GM21576 (cell line): Measurements from ENCODE around the gene FBLN5.
"Not testable (repeated sequence)": the region's sequence is repeated elsewhere in the genome, so short reads cannot be mapped to it uniquely, and the experiment has no call there.

Experiments
- ATAC-seq: cut with Tn5 transposase; IDR thresholded peaks from one replicate; pipeline ENCODE4 v1.9.1; 2021; ENCODE audit warnings: mild to moderate bottlenecking, moderate library complexity; ENCODE audit not compliant: unreplicated experiment

FBLN5 gene

DNA sequence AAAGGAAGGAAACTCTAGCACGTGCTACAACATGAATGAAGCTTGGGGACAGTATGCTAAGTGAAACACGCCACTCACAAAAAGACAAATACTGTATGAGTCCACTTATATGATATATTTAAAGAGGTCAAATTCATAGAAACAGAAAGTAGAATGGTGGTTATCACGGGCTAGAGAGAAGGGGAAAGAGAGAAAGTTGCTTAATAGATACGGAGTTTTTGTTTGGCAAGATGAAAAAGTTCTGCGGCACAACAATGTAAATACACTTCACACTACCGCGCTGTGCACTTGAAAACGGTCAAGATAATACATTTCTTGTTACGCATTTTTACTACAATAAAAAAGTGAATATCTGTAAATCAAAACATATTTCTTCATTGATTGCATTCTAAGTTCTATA, 37.3 kb downstream of the FBLN5 start:
- ATAC-seq: no peak

DNA sequence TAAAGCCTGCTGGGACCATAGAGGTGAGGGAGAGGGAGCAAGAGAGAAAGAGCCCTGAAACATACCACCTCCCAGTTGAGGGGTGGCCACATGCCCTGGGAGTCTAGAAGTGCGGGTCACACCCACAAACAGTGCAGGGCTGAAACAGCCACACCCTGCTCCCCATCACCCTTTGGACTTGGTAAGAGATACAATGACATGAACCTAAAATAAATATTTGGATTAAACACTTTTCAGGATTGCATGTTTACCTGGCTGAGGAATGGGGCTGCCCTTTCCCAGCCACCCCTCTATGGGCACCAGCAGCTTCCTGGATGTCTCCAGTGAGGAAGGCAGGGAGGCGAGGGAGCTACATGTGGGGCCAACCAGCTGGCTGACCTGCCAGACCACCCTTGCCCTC, 41.1 kb downstream of the FBLN5 start:
- no peak for ATAC-seq

DNA sequence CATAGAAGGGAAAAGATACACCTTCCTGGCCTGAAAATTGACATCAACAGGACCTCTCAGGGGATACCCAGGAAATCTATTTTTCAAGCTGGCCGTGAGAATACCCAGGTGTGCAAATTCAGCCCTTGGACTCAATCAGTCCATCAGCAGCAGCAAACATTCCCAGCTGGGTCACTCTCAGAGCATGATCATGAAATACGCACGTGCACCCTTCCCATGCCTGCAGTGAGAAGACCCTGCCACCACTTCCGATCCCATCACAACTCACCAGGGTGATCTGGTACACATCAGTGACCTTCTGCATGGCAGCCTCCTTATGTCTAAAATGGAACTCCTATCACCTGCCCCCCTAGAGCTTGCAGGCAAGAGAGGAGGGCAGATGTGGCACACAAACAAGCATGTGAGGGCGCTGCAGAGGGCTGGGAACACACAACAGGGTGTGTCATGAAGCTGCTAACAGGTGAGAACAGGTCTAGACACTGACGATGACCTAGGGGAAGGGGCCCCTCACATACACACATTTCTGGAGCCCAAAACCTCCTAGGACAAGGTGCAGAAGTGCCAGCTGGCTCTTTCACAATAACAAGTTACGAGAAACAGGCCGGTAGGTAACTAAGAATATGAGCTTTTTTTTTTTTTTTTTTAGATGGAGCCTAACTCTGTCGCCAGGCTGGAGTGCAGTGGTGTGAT, 42.4 kb downstream of the FBLN5 start:
- ATAC-seq: no peak

DNA sequence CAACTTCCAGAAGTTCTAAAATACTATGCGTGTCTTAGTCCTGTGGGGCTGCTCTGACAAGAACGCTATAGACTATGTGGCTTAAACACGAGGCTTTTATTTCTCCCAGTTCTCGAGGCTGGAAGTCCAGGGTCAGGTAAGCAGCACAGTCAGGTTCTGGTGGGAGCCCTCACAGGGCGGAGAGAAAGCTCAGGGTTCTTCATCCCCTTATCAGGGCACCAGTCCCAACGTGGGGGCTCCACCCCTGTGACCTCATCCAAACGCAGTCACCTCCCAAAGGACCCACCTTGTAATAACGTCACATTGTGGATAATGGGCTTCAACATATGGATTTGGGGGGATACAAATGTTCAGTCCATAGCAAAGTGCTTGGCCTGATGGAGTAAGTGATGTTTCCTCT, 43.0 kb downstream of the FBLN5 start:
- ATAC-seq: no peak

DNA sequence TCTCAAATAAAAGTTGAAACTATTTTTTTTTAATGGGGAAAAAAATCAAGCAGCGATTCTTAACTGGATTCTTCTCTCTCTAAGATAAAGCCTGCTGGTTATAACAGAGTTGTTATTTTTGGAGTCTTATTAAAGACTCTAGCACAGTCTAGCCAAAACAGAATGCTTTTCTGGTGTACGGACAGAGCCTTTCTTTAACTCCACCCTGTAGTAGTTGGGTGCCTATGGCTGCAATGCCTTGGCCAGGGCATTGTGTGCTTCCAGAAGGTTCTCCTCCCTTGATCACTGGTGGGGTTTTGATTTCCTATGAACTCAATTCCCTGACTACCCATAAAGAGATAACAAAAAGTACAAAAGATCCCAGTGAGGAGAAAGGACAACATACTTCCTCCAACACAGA, 44.4 kb downstream of the FBLN5 start:
- ATAC-seq: no peak

DNA sequence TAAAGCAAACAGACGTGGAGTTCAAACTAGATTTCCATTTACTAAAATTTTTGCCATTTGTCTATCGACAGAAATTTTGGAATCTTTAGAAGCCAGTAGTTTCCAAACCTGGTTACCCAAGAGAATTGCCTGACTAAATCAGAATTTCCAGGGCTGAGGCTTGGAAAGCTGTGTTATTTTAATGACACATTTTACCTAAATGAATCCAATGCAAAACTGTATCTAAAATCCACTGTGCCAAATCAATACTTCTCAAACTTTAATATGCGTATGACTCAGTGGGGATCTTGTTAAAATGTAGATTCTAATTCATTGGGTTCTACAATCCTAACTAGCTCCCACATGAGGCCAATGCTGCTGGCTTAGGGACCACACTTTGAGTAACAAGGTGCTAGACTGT, 45.2 kb downstream of the FBLN5 start:
- no peak for ATAC-seq

DNA sequence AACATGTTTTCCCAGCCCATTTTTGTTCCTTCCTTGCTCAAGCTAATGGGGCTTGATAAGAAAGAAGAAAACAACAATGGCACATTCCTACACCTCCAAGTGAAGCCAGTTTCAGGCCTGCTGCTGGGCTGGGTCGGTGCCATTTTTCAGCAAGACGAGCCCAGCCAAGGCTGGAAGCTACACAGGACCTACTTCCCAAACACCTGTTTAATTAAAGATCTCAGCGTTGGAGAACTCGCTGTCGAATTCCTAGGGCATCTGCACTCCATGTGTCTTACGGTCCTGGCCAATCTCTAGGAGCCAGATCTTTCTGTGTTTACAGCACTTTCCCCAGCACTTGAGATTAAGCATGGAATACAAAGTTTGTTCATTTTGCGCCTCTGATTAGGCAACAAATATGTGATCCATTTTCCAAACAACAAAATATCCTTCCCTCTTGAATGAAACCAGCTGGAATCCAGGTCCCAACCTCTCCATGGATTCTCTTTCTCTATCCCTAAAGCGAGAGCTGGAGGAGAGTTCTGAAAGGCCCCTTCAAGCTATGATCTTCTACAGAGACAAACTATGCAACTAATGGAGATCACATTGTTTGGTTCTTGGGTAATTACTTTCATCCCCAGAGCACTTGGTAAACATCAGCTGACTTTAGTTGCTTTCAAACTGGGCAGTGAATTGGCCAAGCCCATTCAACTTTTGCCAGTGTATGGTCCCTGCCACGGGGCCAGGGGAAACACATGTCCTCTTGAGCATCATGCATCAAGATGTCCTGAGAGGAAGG, 45.9 kb downstream of the FBLN5 start:
- no peak for ATAC-seq

DNA sequence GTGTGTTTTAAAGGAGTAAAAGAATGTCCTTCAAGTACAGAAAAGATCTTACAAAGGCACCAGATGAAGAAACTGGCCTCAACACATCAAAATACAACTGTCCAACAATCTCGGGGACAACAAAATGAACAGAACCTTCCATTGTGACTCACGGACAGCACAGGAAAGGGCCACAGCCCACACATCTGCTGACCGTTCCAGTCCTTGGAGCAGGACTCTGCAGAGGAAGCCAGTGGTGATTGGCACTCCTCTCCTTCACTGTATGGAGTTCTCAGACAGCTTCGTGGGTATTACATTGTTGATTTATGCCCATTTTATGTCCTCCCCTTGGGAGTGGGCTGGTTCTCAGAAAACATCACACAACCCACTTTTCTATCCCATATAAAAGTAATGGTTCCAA, 47.7 kb downstream of the FBLN5 start:
- ATAC-seq: no peak

DNA sequence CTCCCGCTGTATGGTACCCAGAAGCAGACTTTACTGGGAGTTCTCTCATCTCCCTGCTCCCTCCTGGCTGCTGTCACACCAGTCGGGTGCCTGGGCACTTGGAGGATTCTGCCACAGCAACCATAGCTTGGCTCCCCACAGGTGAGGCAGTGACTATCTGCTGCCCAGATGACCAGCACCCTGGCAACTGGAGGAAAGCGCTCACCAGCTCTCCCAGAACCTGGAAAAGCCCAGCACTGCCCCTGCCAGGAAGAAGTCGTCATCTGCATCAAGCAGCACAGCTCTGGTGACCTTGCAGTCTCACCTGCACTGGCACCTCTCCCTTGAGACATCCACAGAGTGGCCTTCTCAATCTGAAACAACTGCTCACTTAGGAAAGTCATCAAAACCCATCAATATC, 48.3 kb downstream of the FBLN5 start:
- ATAC-seq: no peak

DNA sequence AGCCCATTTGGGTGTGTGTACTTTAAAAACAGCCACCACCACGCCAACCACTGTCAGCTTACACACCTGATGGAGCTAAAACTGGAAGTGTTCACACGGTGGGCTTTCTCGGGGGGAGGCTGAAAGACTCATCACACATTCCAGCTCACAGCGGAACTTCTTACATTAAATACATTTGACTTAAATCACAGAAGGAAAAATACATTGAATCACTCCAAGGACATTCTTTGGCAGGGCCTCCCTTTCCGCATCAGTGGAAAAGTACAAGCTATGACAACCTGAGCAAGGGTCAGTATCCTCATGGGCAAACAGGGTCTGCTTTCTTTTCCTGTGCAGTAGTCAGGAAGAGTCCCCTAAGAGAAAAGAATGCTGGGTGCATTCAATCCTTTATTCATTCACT, 49.1 kb downstream of the FBLN5 start:
- ATAC-seq: no peak

DNA sequence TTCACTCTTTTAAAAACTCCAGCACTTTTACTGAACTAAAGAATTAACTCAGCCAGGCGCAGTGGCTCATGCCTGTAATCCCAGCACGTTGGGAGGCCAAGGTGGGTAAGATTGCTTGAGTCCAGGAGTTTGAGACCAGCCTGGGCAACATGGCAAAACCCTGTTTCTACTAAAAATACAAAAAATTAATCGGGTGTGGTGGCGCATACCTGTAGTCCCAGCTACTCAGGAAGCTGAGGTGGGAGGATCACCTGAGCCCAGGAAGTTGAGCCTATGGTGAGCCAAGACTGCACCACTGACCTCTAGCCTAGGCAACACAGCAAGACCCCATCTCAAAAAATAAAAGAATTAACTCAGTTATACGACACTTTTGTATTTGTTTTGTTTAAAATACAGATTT, 49.8 kb downstream of the FBLN5 start:
- ATAC-seq: not testable (repeated sequence)

DNA sequence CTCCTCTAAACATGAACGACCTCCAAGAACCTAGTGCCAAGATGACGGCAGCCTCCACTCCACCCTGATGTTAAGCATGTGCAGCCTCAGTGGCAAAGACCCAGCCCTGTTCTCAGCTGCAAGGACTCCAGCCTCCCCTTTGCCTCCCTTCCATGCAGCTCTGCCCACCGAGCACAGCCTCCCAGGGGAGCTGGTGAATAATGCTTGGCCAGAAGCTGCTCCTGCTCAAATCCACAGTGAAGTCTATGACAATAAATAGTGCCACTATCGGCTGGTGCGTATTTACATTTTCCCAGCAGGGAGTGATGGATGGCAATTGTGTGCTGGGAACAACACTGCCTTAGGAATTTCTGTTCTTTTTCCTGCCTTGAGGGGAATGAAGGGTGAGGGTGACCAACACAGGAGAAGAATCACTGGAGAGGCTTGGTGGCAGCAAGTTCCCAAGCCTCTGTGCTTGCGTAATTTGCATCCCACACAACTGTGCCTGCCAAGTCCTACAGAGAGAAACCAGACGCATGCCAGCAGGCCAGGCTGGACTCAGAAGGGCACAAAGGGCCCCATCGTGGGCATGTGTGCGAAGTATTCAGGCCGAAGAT, 50.3 kb downstream of the FBLN5 start:
- no peak for ATAC-seq

DNA sequence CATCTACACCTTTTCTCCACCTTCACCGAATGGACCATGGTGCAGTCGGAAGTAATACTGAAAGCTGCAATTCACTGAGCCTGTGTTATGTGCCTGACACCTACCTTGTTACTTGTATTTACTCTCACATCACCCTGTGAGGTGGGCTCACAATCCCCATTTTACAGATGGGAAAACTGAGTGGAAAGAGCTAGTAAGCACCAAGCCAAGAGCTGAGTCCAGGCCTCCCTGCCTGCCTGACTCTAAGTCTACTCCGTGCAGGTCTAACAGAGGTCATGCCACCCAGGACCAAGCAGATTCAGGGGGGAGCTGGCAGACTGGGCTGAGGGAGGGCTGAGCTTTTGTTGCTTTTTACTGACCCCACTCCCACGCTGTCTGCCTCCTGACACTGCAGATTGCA, 51.1 kb downstream of the FBLN5 start:
- ATAC-seq: no peak

DNA sequence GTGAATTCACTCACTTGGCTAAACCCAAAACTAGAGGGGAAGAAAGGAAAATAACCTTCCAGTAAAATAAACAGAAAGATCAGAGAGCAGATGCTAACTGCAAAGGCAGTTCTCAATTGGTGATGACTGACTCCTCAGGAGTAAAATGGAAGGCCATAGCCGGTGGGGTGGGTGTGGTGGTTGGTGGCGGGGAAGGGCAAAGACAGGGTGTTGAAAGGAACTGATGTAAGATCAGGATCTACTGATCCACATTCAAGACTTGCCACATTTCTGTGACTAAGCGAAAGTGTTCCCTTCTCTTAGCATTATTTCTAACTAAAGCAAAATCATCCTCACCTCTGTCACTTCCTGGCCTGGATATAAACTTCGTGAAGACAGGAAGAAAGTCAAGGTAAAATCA, 53.8 kb downstream of the FBLN5 start:
- no peak for ATAC-seq

DNA sequence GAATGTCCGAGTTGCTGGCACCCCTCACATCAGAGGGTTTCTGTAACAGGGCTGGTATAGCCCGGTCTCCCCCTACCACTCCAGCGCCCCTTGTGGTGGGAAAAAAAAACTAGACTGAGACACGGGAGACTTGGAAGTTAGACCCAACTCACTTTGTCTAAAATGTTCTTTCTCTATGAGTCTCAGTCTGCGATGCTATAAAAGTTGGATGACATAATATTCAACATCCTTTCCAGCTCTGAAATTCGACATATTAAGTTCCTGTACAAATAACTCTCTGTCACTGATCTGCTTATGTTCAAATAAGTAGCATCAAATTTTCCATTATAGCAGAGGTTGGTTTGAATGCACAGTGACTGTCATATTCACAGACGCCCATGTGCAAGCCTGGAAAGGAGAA, 54.5 kb downstream of the FBLN5 start:
- no peak for ATAC-seq

DNA sequence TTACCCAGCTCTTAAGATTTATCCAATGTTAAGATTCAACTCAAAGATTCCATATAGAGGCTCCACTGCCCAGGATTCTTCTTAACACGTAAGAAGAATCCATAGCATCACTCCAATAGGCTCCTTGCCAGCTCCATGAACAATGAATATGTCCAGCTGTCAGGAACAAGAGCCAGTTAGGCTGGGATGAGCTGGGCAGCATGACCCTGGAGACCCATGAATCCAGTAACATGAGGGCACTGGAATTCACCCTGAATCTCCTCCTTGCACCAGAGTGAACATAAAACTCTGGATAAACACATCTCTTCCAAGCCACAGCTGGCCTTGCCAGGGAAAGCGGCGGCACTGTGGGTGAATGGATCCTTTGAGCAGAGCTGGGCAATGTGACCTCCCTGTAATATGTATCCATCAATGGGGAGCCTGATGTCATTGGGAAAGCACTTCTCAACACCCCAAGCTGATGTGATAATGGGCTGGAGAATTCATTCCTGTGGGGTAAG, 55.7 kb downstream of the FBLN5 start:
- ATAC-seq: no peak

DNA sequence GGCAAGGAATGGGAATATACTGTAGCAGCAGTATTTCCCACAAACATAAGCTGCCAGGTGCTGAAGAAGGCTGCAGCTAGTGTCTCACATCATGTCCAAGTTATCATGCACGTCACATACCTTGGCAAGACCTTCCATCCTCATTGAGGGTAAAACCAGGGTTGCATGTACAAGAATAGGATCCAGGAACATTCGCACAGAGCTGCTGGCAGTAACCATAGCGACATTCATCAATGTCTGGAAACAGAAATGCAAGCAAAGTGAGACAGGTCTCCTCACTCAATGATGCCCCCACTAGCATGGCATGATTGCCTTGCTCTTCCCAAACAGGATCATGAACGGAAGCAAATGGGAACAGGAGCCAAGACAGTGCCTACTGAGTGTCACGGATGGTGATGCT, 56.4 kb downstream of the FBLN5 start:
- ATAC-seq: no peak

DNA sequence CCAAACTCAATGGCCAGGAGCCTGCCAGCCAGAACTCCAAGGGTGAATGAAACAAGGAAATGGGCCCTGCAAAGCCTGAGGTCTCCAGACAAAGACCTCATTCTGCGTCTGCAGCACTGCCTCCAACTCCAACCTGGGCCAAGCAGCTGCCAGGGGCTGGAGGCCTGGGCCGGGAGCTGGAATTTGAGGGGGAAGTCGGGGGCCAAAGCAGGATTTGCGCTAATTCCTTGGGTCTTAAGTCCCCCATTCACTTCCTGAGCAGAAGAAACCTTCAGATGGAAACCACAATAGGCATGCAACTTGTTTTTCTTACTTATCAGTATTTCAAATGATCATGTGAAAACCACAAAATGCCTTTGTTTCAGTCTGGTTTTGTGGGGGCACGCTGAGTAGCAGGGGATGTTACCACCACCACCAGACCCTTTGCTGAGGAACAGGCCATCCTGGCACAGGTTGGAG, 57.2 kb downstream of the FBLN5 start:
- no peak for ATAC-seq

DNA sequence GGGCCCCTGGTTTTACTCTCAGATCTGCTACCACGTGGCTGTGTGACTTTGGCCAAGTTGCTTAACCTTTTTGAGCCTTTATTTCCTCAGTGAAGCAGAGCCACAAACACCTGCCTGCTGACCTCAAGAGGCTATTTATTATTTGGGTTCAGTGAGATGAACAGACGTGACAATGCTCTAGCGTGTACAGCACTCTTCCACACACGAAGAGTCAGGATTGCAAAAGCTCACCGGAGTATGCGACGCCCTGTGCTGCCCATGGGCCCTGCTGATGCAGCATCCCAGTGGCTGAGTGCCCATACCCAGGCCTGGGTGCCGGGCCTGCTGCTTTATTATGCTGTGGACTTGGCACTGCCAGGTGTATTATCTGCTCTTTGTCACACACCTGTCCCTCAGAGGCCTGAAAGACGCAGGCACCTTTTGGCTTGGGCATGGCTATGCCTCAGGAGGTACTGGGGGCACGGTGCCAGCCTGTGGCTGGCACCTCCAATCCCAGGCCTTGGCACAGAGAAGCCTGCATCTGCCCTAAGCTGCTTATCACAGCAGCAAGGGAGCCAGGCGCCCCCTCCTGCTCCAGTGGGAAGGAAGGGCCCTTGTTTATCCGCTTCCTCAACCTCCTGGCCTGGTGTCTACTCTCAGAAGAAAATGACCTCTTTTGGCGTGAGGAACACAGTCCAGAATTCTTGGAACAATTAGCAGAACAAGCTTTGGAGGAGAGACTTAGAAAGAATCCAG, 57.9 kb downstream of the FBLN5 start:
- no peak for ATAC-seq

DNA sequence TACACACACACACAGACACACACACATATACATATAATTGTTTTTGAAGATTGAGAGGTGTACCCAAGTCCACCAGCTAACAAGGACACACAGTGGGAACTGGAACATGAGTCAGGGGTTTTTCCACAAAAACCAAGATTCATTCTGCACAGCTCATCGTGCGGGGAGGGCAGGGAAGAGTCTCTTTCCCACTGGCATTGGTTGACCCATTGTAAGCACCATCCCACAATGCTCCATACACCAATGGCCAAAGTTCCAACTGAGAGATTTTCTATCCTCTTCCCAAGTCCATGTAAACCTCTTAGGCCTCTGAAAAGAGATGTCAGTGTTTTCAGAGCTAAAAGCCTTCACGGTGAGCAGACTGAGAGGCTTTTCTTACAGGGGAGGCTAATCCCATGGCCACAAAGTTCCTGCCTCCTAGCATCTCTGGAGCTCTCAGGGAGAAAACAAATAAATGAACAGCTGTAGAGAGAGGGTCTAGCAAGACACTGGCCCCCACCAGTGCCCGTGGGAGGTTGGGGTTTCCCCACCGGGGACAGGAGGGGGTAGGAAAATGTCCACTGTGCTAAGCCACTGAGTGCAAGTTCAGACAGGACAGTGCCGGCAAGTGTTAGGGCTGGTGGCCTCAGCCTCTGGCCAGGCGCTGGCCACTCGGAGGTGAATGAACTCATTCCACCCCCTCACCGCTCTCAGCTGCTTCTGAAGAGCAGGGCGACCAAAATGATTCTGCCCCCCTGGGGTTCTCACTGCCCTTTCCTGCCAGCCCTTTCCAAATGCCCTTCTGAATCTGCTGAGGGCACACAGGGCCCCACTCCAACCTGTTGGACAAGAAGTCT, 58.6 kb downstream of the FBLN5 start:
- ATAC-seq: no peak
